WTC11 (cell line): ENCODE results near the gene POU3F3.

Experiments
- CREB1 ChIP-seq: sonication (generic); formaldehyde crosslinking; IDR thresholded peaks from 2 replicates; pipeline ENCODE4 v1.8.0; 2023; ENCODE audit warnings: mild to moderate bottlenecking, missing genetic modification reagents
- ELF4 ChIP-seq: sonication (generic); formaldehyde crosslinking; IDR thresholded peaks from 2 replicates; pipeline ENCODE4 v1.8.1; 2022; ENCODE audit warnings: low read depth, mild to moderate bottlenecking, moderate library complexity, missing genetic modification reagents
- ESRRA ChIP-seq: sonication (generic); formaldehyde crosslinking; IDR thresholded peaks from 2 replicates; pipeline ENCODE4 v1.8.1; 2022; ENCODE audit warnings: mild to moderate bottlenecking, missing genetic modification reagents, borderline replicate concordance
- IRF2 ChIP-seq: sonication (generic); formaldehyde crosslinking; IDR thresholded peaks from 2 replicates; pipeline ENCODE4 v1.8.0; 2022; ENCODE audit warnings: low read depth, missing genetic modification reagents, borderline replicate concordance
- MYBL2 ChIP-seq: sonication (generic); formaldehyde crosslinking; IDR thresholded peaks from 2 replicates; pipeline ENCODE4 v1.8.1; 2023; ENCODE audit warnings: mild to moderate bottlenecking, moderate library complexity, missing genetic modification reagents
- TEAD1 ChIP-seq: sonication (generic); formaldehyde crosslinking; IDR thresholded peaks from 2 replicates; pipeline ENCODE4 v1.8.0; 2022; ENCODE audit warnings: mild to moderate bottlenecking, missing genetic modification reagents
- ZNF232 ChIP-seq: sonication (generic); formaldehyde crosslinking; IDR thresholded peaks from 2 replicates; pipeline ENCODE4 v1.8.0; 2022; ENCODE audit warnings: mild to moderate bottlenecking, missing genetic modification reagents
- ZNF423 ChIP-seq: fragments of 250-450 bp; sonication (Bioruptor Pico); IDR thresholded peaks from 2 replicates; pipeline ENCODE4 v2.1.2; 2022; ENCODE audit warnings: mild to moderate bottlenecking, moderate library complexity
- TF ChIP-seq, protein P1 (sequence below): sonication (generic); formaldehyde crosslinking; IDR thresholded peaks from 2 replicates; pipeline ENCODE4 v1.8.0; 2022; ENCODE audit warnings: mild to moderate bottlenecking, missing genetic modification reagents
- TF ChIP-seq, protein P2 (sequence below): sonication (generic); formaldehyde crosslinking; IDR thresholded peaks from 2 replicates; pipeline ENCODE4 v1.8.0; 2023; ENCODE audit warnings: mild to moderate bottlenecking, missing genetic modification reagents
- TF ChIP-seq, protein P3 (sequence below): sonication (generic); formaldehyde crosslinking; IDR thresholded peaks from 2 replicates; pipeline ENCODE4 v1.8.0; 2023; ENCODE audit warnings: missing genetic modification reagents, mild to moderate bottlenecking, borderline replicate concordance
- TF ChIP-seq, protein P4 (sequence below): fragments of 200-600 bp; IDR thresholded peaks from 2 replicates; pipeline ENCODE4 v1.8.0; 2022; ENCODE audit warnings: antibody characterized with exemption
- TF ChIP-seq, protein P5 (sequence below): sonication (generic); formaldehyde crosslinking; conservative IDR thresholded peaks from 2 replicates; pipeline ENCODE4 v1.8.1; 2022; ENCODE audit warnings: mild to moderate bottlenecking, missing genetic modification reagents

DNA sequence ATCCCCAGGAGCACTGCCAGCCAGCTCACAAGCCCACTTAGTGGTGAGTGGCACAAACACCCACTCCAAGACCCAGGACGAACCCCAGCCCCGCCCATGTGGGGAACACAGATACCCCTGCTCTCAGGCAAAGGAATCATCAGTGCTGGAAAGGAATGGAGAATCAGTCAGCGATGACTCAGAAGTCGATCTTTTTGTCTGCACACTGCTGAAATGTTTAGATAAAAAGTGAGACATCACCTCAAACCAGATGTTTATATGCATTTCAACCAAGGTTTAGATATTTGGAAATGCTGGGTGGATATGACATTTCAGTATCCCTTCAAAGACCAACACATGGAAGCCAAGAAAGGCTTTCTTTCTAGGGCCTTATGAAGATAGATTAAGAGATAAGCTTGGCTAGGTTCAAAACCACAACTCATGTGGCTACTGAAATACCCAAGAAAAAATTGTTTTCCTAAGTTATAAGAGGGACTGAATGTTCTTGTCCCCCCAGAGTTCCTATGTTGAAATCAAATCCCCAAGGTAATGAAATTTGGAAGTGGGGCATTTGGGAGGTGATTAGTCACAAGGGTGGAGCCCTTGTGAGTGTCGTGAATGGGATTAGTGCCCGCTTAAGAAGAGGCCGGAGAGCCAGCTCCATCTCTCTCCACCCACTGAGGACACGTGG is 43.7 kb downstream of the POU3F3 start:
- TF ChIP-seq MYBL2: no peak
- TF ChIP-seq, protein P1, sequence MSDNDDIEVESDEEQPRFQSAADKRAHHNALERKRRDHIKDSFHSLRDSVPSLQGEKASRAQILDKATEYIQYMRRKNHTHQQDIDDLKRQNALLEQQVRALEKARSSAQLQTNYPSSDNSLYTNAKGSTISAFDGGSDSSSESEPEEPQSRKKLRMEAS (CRISPR knock-in tag): no peak
- TF ChIP-seq, protein P2, sequence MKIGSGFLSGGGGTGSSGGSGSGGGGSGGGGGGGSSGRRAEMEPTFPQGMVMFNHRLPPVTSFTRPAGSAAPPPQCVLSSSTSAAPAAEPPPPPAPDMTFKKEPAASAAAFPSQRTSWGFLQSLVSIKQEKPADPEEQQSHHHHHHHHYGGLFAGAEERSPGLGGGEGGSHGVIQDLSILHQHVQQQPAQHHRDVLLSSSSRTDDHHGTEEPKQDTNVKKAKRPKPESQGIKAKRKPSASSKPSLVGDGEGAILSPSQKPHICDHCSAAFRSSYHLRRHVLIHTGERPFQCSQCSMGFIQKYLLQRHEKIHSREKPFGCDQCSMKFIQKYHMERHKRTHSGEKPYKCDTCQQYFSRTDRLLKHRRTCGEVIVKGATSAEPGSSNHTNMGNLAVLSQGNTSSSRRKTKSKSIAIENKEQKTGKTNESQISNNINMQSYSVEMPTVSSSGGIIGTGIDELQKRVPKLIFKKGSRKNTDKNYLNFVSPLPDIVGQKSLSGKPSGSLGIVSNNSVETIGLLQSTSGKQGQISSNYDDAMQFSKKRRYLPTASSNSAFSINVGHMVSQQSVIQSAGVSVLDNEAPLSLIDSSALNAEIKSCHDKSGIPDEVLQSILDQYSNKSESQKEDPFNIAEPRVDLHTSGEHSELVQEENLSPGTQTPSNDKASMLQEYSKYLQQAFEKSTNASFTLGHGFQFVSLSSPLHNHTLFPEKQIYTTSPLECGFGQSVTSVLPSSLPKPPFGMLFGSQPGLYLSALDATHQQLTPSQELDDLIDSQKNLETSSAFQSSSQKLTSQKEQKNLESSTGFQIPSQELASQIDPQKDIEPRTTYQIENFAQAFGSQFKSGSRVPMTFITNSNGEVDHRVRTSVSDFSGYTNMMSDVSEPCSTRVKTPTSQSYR (CRISPR knock-in tag): no peak
- TF ChIP-seq, protein P3, sequence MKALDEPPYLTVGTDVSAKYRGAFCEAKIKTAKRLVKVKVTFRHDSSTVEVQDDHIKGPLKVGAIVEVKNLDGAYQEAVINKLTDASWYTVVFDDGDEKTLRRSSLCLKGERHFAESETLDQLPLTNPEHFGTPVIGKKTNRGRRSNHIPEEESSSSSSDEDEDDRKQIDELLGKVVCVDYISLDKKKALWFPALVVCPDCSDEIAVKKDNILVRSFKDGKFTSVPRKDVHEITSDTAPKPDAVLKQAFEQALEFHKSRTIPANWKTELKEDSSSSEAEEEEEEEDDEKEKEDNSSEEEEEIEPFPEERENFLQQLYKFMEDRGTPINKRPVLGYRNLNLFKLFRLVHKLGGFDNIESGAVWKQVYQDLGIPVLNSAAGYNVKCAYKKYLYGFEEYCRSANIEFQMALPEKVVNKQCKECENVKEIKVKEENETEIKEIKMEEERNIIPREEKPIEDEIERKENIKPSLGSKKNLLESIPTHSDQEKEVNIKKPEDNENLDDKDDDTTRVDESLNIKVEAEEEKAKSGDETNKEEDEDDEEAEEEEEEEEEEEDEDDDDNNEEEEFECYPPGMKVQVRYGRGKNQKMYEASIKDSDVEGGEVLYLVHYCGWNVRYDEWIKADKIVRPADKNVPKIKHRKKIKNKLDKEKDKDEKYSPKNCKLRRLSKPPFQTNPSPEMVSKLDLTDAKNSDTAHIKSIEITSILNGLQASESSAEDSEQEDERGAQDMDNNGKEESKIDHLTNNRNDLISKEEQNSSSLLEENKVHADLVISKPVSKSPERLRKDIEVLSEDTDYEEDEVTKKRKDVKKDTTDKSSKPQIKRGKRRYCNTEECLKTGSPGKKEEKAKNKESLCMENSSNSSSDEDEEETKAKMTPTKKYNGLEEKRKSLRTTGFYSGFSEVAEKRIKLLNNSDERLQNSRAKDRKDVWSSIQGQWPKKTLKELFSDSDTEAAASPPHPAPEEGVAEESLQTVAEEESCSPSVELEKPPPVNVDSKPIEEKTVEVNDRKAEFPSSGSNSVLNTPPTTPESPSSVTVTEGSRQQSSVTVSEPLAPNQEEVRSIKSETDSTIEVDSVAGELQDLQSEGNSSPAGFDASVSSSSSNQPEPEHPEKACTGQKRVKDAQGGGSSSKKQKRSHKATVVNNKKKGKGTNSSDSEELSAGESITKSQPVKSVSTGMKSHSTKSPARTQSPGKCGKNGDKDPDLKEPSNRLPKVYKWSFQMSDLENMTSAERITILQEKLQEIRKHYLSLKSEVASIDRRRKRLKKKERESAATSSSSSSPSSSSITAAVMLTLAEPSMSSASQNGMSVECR: no peak
- TF ChIP-seq, protein P4, sequence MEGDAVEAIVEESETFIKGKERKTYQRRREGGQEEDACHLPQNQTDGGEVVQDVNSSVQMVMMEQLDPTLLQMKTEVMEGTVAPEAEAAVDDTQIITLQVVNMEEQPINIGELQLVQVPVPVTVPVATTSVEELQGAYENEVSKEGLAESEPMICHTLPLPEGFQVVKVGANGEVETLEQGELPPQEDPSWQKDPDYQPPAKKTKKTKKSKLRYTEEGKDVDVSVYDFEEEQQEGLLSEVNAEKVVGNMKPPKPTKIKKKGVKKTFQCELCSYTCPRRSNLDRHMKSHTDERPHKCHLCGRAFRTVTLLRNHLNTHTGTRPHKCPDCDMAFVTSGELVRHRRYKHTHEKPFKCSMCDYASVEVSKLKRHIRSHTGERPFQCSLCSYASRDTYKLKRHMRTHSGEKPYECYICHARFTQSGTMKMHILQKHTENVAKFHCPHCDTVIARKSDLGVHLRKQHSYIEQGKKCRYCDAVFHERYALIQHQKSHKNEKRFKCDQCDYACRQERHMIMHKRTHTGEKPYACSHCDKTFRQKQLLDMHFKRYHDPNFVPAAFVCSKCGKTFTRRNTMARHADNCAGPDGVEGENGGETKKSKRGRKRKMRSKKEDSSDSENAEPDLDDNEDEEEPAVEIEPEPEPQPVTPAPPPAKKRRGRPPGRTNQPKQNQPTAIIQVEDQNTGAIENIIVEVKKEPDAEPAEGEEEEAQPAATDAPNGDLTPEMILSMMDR: no peak
- TF ChIP-seq IRF2: no peak
- TF ChIP-seq, protein P5, sequence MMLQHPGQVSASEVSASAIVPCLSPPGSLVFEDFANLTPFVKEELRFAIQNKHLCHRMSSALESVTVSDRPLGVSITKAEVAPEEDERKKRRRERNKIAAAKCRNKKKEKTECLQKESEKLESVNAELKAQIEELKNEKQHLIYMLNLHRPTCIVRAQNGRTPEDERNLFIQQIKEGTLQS (CRISPR knock-in tag): no peak
- no peak for TF ChIP-seq ESRRA (CRISPR knock-in tag)
- TF ChIP-seq ELF4 (CRISPR knock-in tag): no peak
- TF ChIP-seq CREB1: no peak
- no peak for TF ChIP-seq ZNF423 (CRISPR knock-in tag)
- no peak for TF ChIP-seq TEAD1
- TF ChIP-seq ZNF232 (CRISPR knock-in tag): no peak
